Neural progenitor cell (in vitro differentiated cells): ENCODE results near the gene FAM219A.
"Not testable (repeated sequence)": the region's sequence is repeated elsewhere in the genome, so short reads cannot be mapped to it uniquely, and the experiment has no call there.

Source experiments
- CTCF ChIP-seq: fragments of 200-600 bp; sonication (generic); IDR thresholded peaks from 2 replicates; pipeline ENCODE4 v1.5.1; 2017; ENCODE audit warnings: antibody characterized with exemption, mild to moderate bottlenecking
- EZH2phosphoT487 ChIP-seq: fragments of 200-600 bp; sonication (generic); IDR thresholded peaks from 2 replicates; pipeline ENCODE4 v1.6.1; 2017; ENCODE audit warnings: antibody characterized with exemption

- not testable (repeated sequence) for TF ChIP-seq CTCF, EZH2phosphoT487
Observed at GRCh38 chr9:34368796-34369195, 89.6 kb downstream of the FAM219A start.
